ENCODE measurements around the gene REC8. TPM values are rescaled to one million over a fixed set of nuclear protein-coding genes. Genes with fewer than 3 reads are reported as not detected.

Gene REC8
- total RNA-seq, 1 donor: 3.3 TPM

- Histone ChIP-seq H3K4me2 (ENCODE audit: insufficient read depth, low read length) (peak overlapping the region; percentile 86), H3K4me3 (ENCODE audit: insufficient read depth, low read length) (peak overlapping the region; percentile 90), H3K79me2 (ENCODE audit: insufficient read depth, low read length) (peaks cover 33% of the 10 kb centered on the region), H4K20me1 (ENCODE audit: insufficient read depth, low read length) (peaks cover 4% of the 10 kb centered on the region), H2AFZ (ENCODE audit: low read length) (no peak overlapping the region), H3K9me3 (ENCODE audit: low read depth, low read length) (no peaks in the 10 kb centered on the region), H3K4me1 (ENCODE audit: insufficient read depth, low read length) (peaks cover 11% of the 10 kb centered on the region), H3K36me3 (ENCODE audit: insufficient read depth, low read length) (peaks cover 48% of the 10 kb centered on the region), H3K27ac (ENCODE audit: low read depth, low read length) (peak overlapping the region; percentile 74), H3K27me3 (ENCODE audit: insufficient read depth, low read length) (no peaks in the 10 kb centered on the region)
- no peak for TF ChIP-seq CTCF (IDR thresholded peaks at IDR 0.05; ENCODE audit: extremely low read depth, low read depth, low read length)
- DNase-seq (ENCODE audit: insufficient read length, low spot score, missing footprints): no peak
Measured at GRCh38 chr14:24187539-24187915, 15.6 kb downstream of the REC8 start.

- peak; percentile 100 for DNase-seq (ENCODE audit: insufficient read length, low spot score, missing footprints)
- Histone ChIP-seq H3K79me2 (ENCODE audit: insufficient read depth, low read length) (peaks cover 40% of the 10 kb centered on the region), H4K20me1 (ENCODE audit: insufficient read depth, low read length) (peaks cover 4% of the 10 kb centered on the region)
Measured at GRCh38 chr14:24188251-24189058, 16.6 kb downstream of the REC8 start, which contains the start of gene IPO4. Gene IPO4 (minus strand): TSS chr14:24188816. CDS start chr14:24188787, 29 bp downstream.

GRCh38 chr14:24189059-24189375 is 17.1 kb downstream of the REC8 start:
- peaks cover 4% of the 10 kb centered on the region for H4K20me1 ChIP-seq (ENCODE audit: insufficient read depth, low read length)
- peaks cover 11% of the 10 kb centered on the region for H3K4me1 ChIP-seq (ENCODE audit: insufficient read depth, low read length)
- TF ChIP-seq CTCF (IDR thresholded peaks at IDR 0.05; ENCODE audit: extremely low read depth, low read depth, low read length): no peak
- peaks cover 43% of the 10 kb centered on the region for H3K79me2 ChIP-seq (ENCODE audit: insufficient read depth, low read length)
- H3K27me3 ChIP-seq (ENCODE audit: insufficient read depth, low read length): no peaks in the 10 kb centered on the region
- no peak for DNase-seq (ENCODE audit: insufficient read length, low spot score, missing footprints)
- H2AFZ ChIP-seq (ENCODE audit: low read length): peak overlapping the region; percentile 53
- peak overlapping the region; percentile 74 for H3K27ac ChIP-seq (ENCODE audit: low read depth, low read length)
- peak overlapping the region; percentile 90 for H3K4me3 ChIP-seq (ENCODE audit: insufficient read depth, low read length)
- H3K4me2 ChIP-seq (ENCODE audit: insufficient read depth, low read length): peak overlapping the region; percentile 86
- H3K9me3 ChIP-seq (ENCODE audit: low read depth, low read length): no peaks in the 10 kb centered on the region
- peaks cover 45% of the 10 kb centered on the region for H3K36me3 ChIP-seq (ENCODE audit: insufficient read depth, low read length)

More at GRCh38 chr14:24188251-24189058, 16.6 kb downstream of the REC8 start, which contains the start of gene IPO4:
- Histone ChIP-seq H3K4me1 (ENCODE audit: insufficient read depth, low read length) (peaks cover 11% of the 10 kb centered on the region), H3K4me2 (ENCODE audit: insufficient read depth, low read length) (peak within 1 kb of the TSS; percentile 86), H2AFZ (ENCODE audit: low read length) (peak within 1 kb of the TSS; percentile 64), H3K27ac (ENCODE audit: low read depth, low read length) (peak within 1 kb of the TSS; percentile 74), H3K36me3 (ENCODE audit: insufficient read depth, low read length) (peaks cover 48% of the 10 kb centered on the region), H3K9me3 (ENCODE audit: low read depth, low read length) (no peaks in the 10 kb centered on the region), H3K4me3 (ENCODE audit: insufficient read depth, low read length) (peak within 1 kb of the TSS; percentile 90), H3K27me3 (ENCODE audit: insufficient read depth, low read length) (no peaks in the 10 kb centered on the region)
- TF ChIP-seq CTCF (IDR thresholded peaks at IDR 0.05; ENCODE audit: extremely low read depth, low read depth, low read length): no peak

GRCh38 chr14:24189460-24189859 is 17.6 kb downstream of the REC8 start:
- H3K4me2 ChIP-seq (ENCODE audit: insufficient read depth, low read length): peak overlapping the region; percentile 86
- no peaks in the 10 kb centered on the region for H3K27me3 ChIP-seq (ENCODE audit: insufficient read depth, low read length)
- H3K9me3 ChIP-seq (ENCODE audit: low read depth, low read length): no peaks in the 10 kb centered on the region
- peak overlapping the region; percentile 53 for H2AFZ ChIP-seq (ENCODE audit: low read length)
- peaks cover 13% of the 10 kb centered on the region for H3K4me1 ChIP-seq (ENCODE audit: insufficient read depth, low read length)
- no peak for TF ChIP-seq CTCF (IDR thresholded peaks at IDR 0.05; ENCODE audit: extremely low read depth, low read depth, low read length)
- H4K20me1 ChIP-seq (ENCODE audit: insufficient read depth, low read length): peaks cover 4% of the 10 kb centered on the region
- DNase-seq (ENCODE audit: insufficient read length, low spot score, missing footprints): no peak
- H3K79me2 ChIP-seq (ENCODE audit: insufficient read depth, low read length): peaks cover 48% of the 10 kb centered on the region
- peak overlapping the region; percentile 90 for H3K4me3 ChIP-seq (ENCODE audit: insufficient read depth, low read length)
- peak overlapping the region; percentile 74 for H3K27ac ChIP-seq (ENCODE audit: low read depth, low read length)
- peaks cover 41% of the 10 kb centered on the region for H3K36me3 ChIP-seq (ENCODE audit: insufficient read depth, low read length)
